CD8-positive, alpha-beta memory T cell (primary cell): Measurements from ENCODE around the gene MSANTD3. TPM values are rescaled to one million over a fixed set of nuclear protein-coding genes. Genes with fewer than 3 reads are reported as not detected.

ENCODE experiments used
- CTCF ChIA-PET: fragments of 350-600 bp; sonication (Branson Sonifier 250); formaldehyde crosslinking; loops from one replicate; lab custom pipeline; 2021; ENCODE audit warnings: antibody characterized with exemption; lab: Charles Lee
- POLR2A ChIA-PET: fragments of 350-600 bp; sonication (Branson Sonifier 250); formaldehyde crosslinking; loops from one replicate; lab custom pipeline; 2021; ENCODE audit warnings: antibody characterized with exemption; lab: Charles Lee
- DNase-seq, 5 donors: peaks; one replicate each; pipeline versions ENCODE4 v3.0.0 to v3.0.0-alpha.2; 2020 to 2022; ENCODE audit warnings: mixed read lengths in 1 of 5
- H3K27ac ChIP-seq: one replicate; pipeline ENCODE4 v1.7.0; 2013; ENCODE audit warnings: low read depth, mild to moderate bottlenecking, low read length, moderate library complexity
- H3K27me3 ChIP-seq: 2 replicates; pipeline ENCODE4 v1.7.0; 2013; ENCODE audit warnings: low read length, mild to moderate bottlenecking; ENCODE audit not compliant: insufficient read depth, poor library complexity, severe bottlenecking
- H3K36me3 ChIP-seq: 2 replicates; pipeline ENCODE4 v1.7.0; 2013; ENCODE audit warnings: mild to moderate bottlenecking, low read length, moderate library complexity; ENCODE audit not compliant: insufficient read depth
- H3K4me1 ChIP-seq: 2 replicates; pipeline ENCODE4 v1.7.0; 2013; ENCODE audit warnings: mild to moderate bottlenecking, low read length, moderate library complexity; ENCODE audit not compliant: insufficient read depth
- H3K4me3 ChIP-seq: 2 replicates; pipeline ENCODE4 v1.7.0; 2013; ENCODE audit warnings: mild to moderate bottlenecking, low read length
- H3K9me3 ChIP-seq: 2 replicates; pipeline ENCODE4 v1.7.0; 2013; ENCODE audit warnings: mild to moderate bottlenecking, low read length
- H3K27ac Mint-ChIP-seq, 8 donors: one replicate each; pipeline ENCODE4 v1.8.0; 2020 to 2021; ENCODE audit warnings: mixed read lengths in 8 of 8, mild to moderate bottlenecking in 6 of 8, inconsistent platforms in 3 of 8, moderate library complexity in 3 of 8
- H3K27me3 Mint-ChIP-seq, 2 donors: one replicate each; pipeline ENCODE4 v1.8.0; 2020 to 2021; ENCODE audit warnings: mixed read lengths in 2 of 2, mild to moderate bottlenecking in 1 of 2, moderate library complexity in 1 of 2
- H3K36me3 Mint-ChIP-seq, 3 donors: one replicate each; pipeline ENCODE4 v1.8.0; 2020 to 2021; ENCODE audit warnings: mixed read lengths in 3 of 3, inconsistent platforms in 1 of 3, mild to moderate bottlenecking in 1 of 3
- H3K4me1 Mint-ChIP-seq, 3 donors: one replicate each; pipeline ENCODE4 v1.8.0; 2020 to 2021; ENCODE audit warnings: mixed read lengths in 3 of 3, inconsistent platforms in 1 of 3, mild to moderate bottlenecking in 1 of 3
- H3K4me3 Mint-ChIP-seq, 7 donors: one replicate each; pipeline ENCODE4 v1.8.0; 2020 to 2021; ENCODE audit warnings: mixed read lengths in 7 of 7, mild to moderate bottlenecking in 6 of 7, moderate library complexity in 4 of 7, inconsistent platforms in 2 of 7
- H3K9me3 Mint-ChIP-seq, 5 donors: one replicate each; pipeline ENCODE4 v1.8.0; 2020 to 2022; ENCODE audit warnings: mixed read lengths in 5 of 5, mild to moderate bottlenecking in 3 of 5, moderate library complexity in 2 of 5, inconsistent platforms in 1 of 5
- polyA plus RNA-seq: library from polyadenylated mRNA; unstranded; fragments of 300-500 nt; fragmentation: Illumina TruSeq; gene quantifications from one replicate; pipeline ENCODE4 v1.2.3, GENCODE V29; 2021
- total RNA-seq, 2 experiments: library from RNA; stranded (reverse); gene quantifications; one replicate each; pipeline ENCODE4 v1.2.3, GENCODE V29; 2021

Gene MSANTD3
- total and polyA plus RNA-seq, 3 experiments from 2014 or later = 7.2 to 21.3 (median 18.2) TPM

GRCh38 chr9:100479820-100480219 lies 52.9 kb downstream of the MSANTD3 start:
- CTCF ChIA-PET = no interaction called here
- Histone ChIP-seq H3K27me3 (peaks cover 11% of the 10 kb centered on the region), H3K4me3 (no peak overlapping the region), H3K9me3 (no peaks in the 10 kb centered on the region), H3K27ac (no peak overlapping the region), H3K36me3 (no peaks in the 10 kb centered on the region), H3K4me1 (no peaks in the 10 kb centered on the region)
- POLR2A ChIA-PET = no interaction called here
- no peaks in the 10 kb centered on the region for H3K4me1 Mint-ChIP-seq
- no peak for DNase-seq
- H3K4me3 Mint-ChIP-seq = no peak overlapping the region
- peaks cover 9 to 52% of the 10 kb centered on the region in 2 donors for H3K27me3 Mint-ChIP-seq
- peaks cover 0 to 4% (median 0%) of the 10 kb centered on the region in 5 donors for H3K9me3 Mint-ChIP-seq
- H3K27ac Mint-ChIP-seq = no peak overlapping the region
- H3K36me3 Mint-ChIP-seq = peaks cover 0 to 14% (median 2%) of the 10 kb centered on the region in 3 donors

DNA sequence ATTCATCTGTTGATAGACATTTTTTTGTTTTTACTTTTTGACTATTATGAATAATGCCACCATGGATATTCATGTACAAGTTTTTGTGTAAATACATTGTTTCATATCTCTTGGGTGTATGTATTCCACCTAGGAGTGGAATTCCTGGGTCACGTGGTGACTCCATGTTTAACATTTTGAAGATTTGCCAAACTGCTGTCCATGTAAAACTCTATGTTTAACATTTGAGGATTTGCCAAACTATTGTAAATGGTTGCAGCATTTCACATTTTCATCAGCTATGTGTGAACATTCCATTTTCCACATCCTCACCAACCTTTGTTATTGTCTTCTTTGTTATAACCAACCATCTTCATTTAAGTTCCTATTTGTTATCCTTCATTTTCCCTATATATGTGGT lies 58.3 kb downstream of the MSANTD3 start:
- Mint-ChIP-seq H3K4me1 (no peaks in the 10 kb centered on the region), H3K36me3 (peaks cover 0 to 21% (median 0%) of the 10 kb centered on the region in 3 donors), H3K4me3 (no peak overlapping the region), H3K27me3 (peaks cover 2 to 22% of the 10 kb centered on the region in 2 donors), H3K9me3 (peaks cover 0 to 4% (median 0%) of the 10 kb centered on the region in 5 donors), H3K27ac (no peak overlapping the region)
- H3K27me3 ChIP-seq = no peaks in the 10 kb centered on the region
- CTCF ChIA-PET = no interaction called here
- H3K27ac ChIP-seq = no peak overlapping the region
- no peak for DNase-seq
- no peaks in the 10 kb centered on the region for H3K9me3 ChIP-seq
- POLR2A ChIA-PET = interaction anchor here (0.6 kb wide), 1 partner anchor 64 kb away, joined by 3 read pairs; no protein-coding TSS in a partner anchor
- H3K4me3 ChIP-seq = no peak overlapping the region
- no peaks in the 10 kb centered on the region for H3K4me1 ChIP-seq
- no peaks in the 10 kb centered on the region for H3K36me3 ChIP-seq

DNA sequence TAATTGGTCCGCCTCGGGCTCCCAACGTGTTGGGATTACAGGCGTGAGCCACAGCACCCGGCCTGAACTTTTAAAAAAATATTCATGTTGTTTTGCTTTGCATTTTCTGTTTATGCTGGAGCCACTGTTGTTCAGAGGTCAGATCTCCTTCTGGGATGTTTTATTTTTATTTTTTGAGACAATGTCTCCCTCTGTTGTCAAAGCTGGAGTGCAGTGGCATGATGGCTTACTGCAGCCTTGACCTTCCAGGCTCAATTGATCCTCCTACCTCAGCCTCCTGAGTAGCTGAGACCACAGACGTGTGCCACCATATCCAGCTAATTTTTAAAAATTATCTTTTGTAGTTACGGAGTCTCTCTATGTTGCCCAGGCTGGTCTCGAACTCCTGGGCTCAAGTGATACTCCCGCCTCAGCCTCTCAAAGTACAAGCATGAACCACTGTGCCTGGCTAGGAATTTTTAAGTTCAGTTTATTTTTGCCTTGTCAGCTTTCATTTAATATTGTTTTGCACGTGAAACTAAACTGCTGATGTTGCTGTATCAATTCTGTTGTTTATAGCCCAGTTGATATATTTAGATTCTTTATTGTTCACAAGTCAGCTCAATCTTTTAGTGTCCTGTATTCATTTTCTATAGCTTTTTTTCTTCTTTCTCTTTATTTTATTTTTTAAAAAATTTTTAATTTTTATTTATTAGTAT lies 59.7 kb downstream of the MSANTD3 start:
- ChIA-PET CTCF (no interaction called here), POLR2A (no interaction called here)
- no peaks in the 10 kb centered on the region for H3K9me3 ChIP-seq
- H3K27ac Mint-ChIP-seq = no peak overlapping the region
- H3K36me3 Mint-ChIP-seq = peaks cover 0 to 9% (median 0%) of the 10 kb centered on the region in 3 donors
- H3K27me3 Mint-ChIP-seq = peaks cover 2 to 12% of the 10 kb centered on the region in 2 donors
- H3K4me3 ChIP-seq = no peak overlapping the region
- no peaks in the 10 kb centered on the region for H3K4me1 Mint-ChIP-seq
- no peaks in the 10 kb centered on the region for H3K9me3 Mint-ChIP-seq
- no peak overlapping the region for H3K27ac ChIP-seq
- H3K36me3 ChIP-seq = no peaks in the 10 kb centered on the region
- no peak overlapping the region for H3K4me3 Mint-ChIP-seq
- H3K4me1 ChIP-seq = no peaks in the 10 kb centered on the region
- DNase-seq = no peak
- H3K27me3 ChIP-seq = no peaks in the 10 kb centered on the region

- no peaks in the 10 kb centered on the region for H3K9me3 ChIP-seq
- no peaks in the 10 kb centered on the region for H3K36me3 ChIP-seq
- Mint-ChIP-seq H3K4me1 (no peaks in the 10 kb centered on the region), H3K27me3 (peaks cover 2 to 9% of the 10 kb centered on the region in 2 donors), H3K4me3 (no peak overlapping the region), H3K27ac (no peak overlapping the region), H3K36me3 (peaks cover 0 to 9% (median 0%) of the 10 kb centered on the region in 3 donors), H3K9me3 (no peaks in the 10 kb centered on the region)
- ChIA-PET CTCF (no interaction called here), POLR2A (no interaction called here)
- H3K27ac ChIP-seq = no peak overlapping the region
- DNase-seq = no peak
- H3K4me1 ChIP-seq = no peaks in the 10 kb centered on the region
- no peaks in the 10 kb centered on the region for H3K27me3 ChIP-seq
- H3K4me3 ChIP-seq = no peak overlapping the region
These were observed 61.2 kb downstream of the MSANTD3 start for GRCh38 chr9:100488177-100488576.

- Histone ChIP-seq H3K4me3 (no peak overlapping the region), H3K9me3 (no peaks in the 10 kb centered on the region), H3K4me1 (no peaks in the 10 kb centered on the region), H3K27ac (no peak overlapping the region), H3K36me3 (no peaks in the 10 kb centered on the region), H3K27me3 (no peaks in the 10 kb centered on the region)
- Mint-ChIP-seq H3K36me3 (peaks cover 0 to 7% (median 0%) of the 10 kb centered on the region in 3 donors), H3K9me3 (no peaks in the 10 kb centered on the region), H3K27ac (no peak overlapping the region), H3K4me3 (no peak overlapping the region), H3K4me1 (no peaks in the 10 kb centered on the region), H3K27me3 (peaks cover 2 to 5% of the 10 kb centered on the region in 2 donors)
- ChIA-PET CTCF (no interaction called here), POLR2A (no interaction called here)
- DNase-seq = no peak
These were observed 62.9 kb downstream of the MSANTD3 start for GRCh38 chr9:100489836-100490235.

DNA sequence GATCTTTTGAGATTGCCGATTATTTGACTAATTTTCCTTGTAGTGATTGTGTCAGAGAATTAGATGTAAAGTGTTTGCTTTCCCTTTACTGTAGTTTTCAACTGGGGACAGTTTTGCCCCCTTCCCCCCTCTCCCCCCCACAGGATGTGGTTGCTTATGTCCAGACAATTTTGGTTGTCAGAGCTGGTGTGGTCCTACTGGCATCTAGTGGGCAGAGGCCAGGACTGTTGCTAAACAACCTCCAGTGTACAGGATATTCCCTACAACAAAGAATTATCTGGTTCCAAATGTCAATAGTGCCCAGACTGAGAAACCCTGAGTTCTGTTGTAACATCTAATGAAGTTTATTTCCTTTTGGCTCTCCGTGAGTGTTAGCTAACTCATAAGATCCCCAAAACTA lies 66.0 kb downstream of the MSANTD3 start:
- Histone ChIP-seq H3K4me3 (no peak overlapping the region), H3K27ac (no peak overlapping the region), H3K36me3 (no peaks in the 10 kb centered on the region), H3K27me3 (no peaks in the 10 kb centered on the region), H3K9me3 (no peaks in the 10 kb centered on the region), H3K4me1 (no peaks in the 10 kb centered on the region)
- ChIA-PET POLR2A (interaction anchor here (0.6 kb wide), 1 partner anchor 141 kb away, joined by 6 read pairs; no protein-coding TSS in a partner anchor), CTCF (no interaction called here)
- Mint-ChIP-seq H3K4me1 (no peaks in the 10 kb centered on the region), H3K27ac (no peak overlapping the region), H3K36me3 (no peaks in the 10 kb centered on the region), H3K9me3 (no peaks in the 10 kb centered on the region), H3K4me3 (no peak overlapping the region), H3K27me3 (no peaks in the 10 kb centered on the region)
- DNase-seq = no peak

DNA sequence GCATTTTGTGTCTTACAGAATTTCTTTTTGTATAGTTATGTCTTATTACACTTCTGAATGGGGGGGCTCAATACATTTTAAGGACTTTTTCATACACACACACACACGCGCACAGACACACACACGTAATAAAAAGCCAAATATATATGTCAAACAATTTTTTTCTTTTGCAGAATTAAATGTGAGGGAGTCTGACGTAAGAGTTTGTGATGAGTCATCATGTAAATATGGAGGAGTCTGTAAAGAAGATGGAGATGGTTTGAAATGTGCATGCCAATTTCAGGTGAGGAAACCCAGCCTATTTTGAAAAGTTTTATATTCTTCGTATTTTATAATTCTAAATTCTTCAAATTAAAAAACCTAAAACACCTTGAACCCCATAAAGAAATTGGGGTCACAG lies 71.6 kb downstream of the MSANTD3 start:
- ChIA-PET POLR2A (no interaction called here), CTCF (no interaction called here)
- Mint-ChIP-seq H3K4me1 (no peaks in the 10 kb centered on the region), H3K4me3 (no peak overlapping the region), H3K27me3 (no peaks in the 10 kb centered on the region), H3K27ac (no peak overlapping the region), H3K36me3 (no peaks in the 10 kb centered on the region), H3K9me3 (no peaks in the 10 kb centered on the region)
- Histone ChIP-seq H3K9me3 (no peaks in the 10 kb centered on the region), H3K4me1 (no peaks in the 10 kb centered on the region), H3K36me3 (no peaks in the 10 kb centered on the region), H3K4me3 (no peak overlapping the region), H3K27me3 (no peaks in the 10 kb centered on the region), H3K27ac (no peak overlapping the region)
- DNase-seq = no peak

GRCh38 chr9:100499460-100499859 lies 72.5 kb downstream of the MSANTD3 start:
- Mint-ChIP-seq H3K36me3 (no peaks in the 10 kb centered on the region), H3K27me3 (no peaks in the 10 kb centered on the region), H3K4me3 (no peak overlapping the region), H3K9me3 (no peaks in the 10 kb centered on the region), H3K4me1 (no peaks in the 10 kb centered on the region), H3K27ac (no peak overlapping the region)
- H3K9me3 ChIP-seq = no peaks in the 10 kb centered on the region
- H3K4me3 ChIP-seq = no peak overlapping the region
- no peaks in the 10 kb centered on the region for H3K36me3 ChIP-seq
- no peaks in the 10 kb centered on the region for H3K4me1 ChIP-seq
- ChIA-PET CTCF (no interaction called here), POLR2A (no interaction called here)
- H3K27me3 ChIP-seq = no peaks in the 10 kb centered on the region
- no peak for DNase-seq
- no peak overlapping the region for H3K27ac ChIP-seq
